Measurements from ENCODE around the gene FERMT3. TPM values are rescaled to one million over a fixed set of nuclear protein-coding genes. Genes with fewer than 3 reads are reported as not detected.
A peak's percentile ranks its signal among the peaks of the same experiment; 100 is the strongest.

FERMT3 gene
- total and polyA plus RNA-seq, 2 of the 13 experiments (the other 11 are each of a cell fraction or from before 2014, with no cell fraction given): 0.29 TPM; not detected in 1

- H3K27me3 ChIP-seq (ENCODE audit: control insufficient read depth in 1 of 2, insufficient read depth in 2 of 2, low read length in 2 of 2): no peaks in the 10 kb centered on the region
- H3K79me2 ChIP-seq (ENCODE audit: insufficient read depth, low read length): peaks cover 3% of the 10 kb centered on the region
- no peak overlapping the region for H3K27ac ChIP-seq (ENCODE audit: extremely low read length, insufficient read depth, low read length)
- no peaks in the 10 kb centered on the region for H3K9me3 ChIP-seq (ENCODE audit: low read length)
- H4K20me1 ChIP-seq (ENCODE audit: insufficient read depth, low read length): no peaks in the 10 kb centered on the region
- intact Hi-C loops (cut with micrococcal nuclease; ENCODE audit: unreplicated experiment) (no loop called here), in situ Hi-C loops (cut with HindIII; ENCODE audit: extremely low pct_ligation_motif_present, low pct_unique_long_range_greater_than_20kb) (no loop called here)
- peaks cover 68% of the 10 kb centered on the region for H3K4me1 ChIP-seq (ENCODE audit: insufficient read depth, low read length)
- H3K4me3 ChIP-seq (replicated peaks in 1 of 3; ENCODE audit: insufficient read depth in 1 of 3, low read depth in 2 of 3, low read length in 3 of 3): peak overlapping the region in 1 of 3 experiments; percentile 50; a peak in 1 of 6 replicates
- H2AFZ ChIP-seq (ENCODE audit: low read length): no peak overlapping the region
- no peak for FAIRE-seq
- no peak for ATAC-seq
- no peaks in the 10 kb centered on the region for H3K36me3 ChIP-seq (replicated peaks in 1 of 2; ENCODE audit: control insufficient read depth in 1 of 2, insufficient read depth in 2 of 2, low read length in 2 of 2)
- CTCF ChIA-PET (ENCODE audit: low intra/inter-chr PET ratio, low total read pairs): no interaction called here
- 96% methylated on average over 8 of the region's 8 CpGs for WGBS (ENCODE audit: low lambda C conversion rate)
- peak overlapping the region; percentile 70; the same call in 1 of the 2 replicates for H3K4me2 ChIP-seq (ENCODE audit: low read depth, low read length)
- TF ChIP-seq MBNL3 (CRISPR knock-in tag; conservative IDR thresholded peaks at IDR 0.05): no peak
- TF ChIP-seq ZNF558 (CRISPR knock-in tag; IDR thresholded peaks at IDR 0.05; ENCODE audit: borderline replicate concordance): no peak
- TF ChIP-seq SRY (CRISPR knock-in tag; IDR thresholded peaks at IDR 0.05): no peak
- no peak for TF ChIP-seq ONECUT2 (CRISPR knock-in tag; IDR thresholded peaks at IDR 0.05)
- TF ChIP-seq HNRNPK (IDR thresholded peaks at IDR 0.05; ENCODE audit: low read depth, low read length, poor library complexity, severe bottlenecking): no peak
- no peak for TF ChIP-seq CAMTA2 (CRISPR knock-in tag; IDR thresholded peaks at IDR 0.05; ENCODE audit: borderline replicate concordance)
- no peak for DNase-seq (ENCODE audit: low spot score)
- no TSS peak for BruUV-seq (replicated peaks)
- POLR2A ChIA-PET: interaction anchor here (0.5 to 1.8 kb wide), 3 partner anchors 8 to 210 kb away, joined by 3 to 6 read pairs (median 3); partner anchors contain the start of gene FKBP2
- H3K9ac ChIP-seq (ENCODE audit: insufficient read depth, low read depth, low read length): 0 out of 2 replicates have a peak overlapping the region, but pooled peaks have one; percentile 3
Measured at GRCh38 chr11:64232967-64233315, 26.4 kb downstream of the FERMT3 start.

- intact Hi-C loops (cut with micrococcal nuclease; ENCODE audit: unreplicated experiment): no loop called here
- Histone ChIP-seq H3K4me3 (replicated peaks in 1 of 3; ENCODE audit: insufficient read depth in 1 of 3, low read depth in 2 of 3, low read length in 3 of 3) (peak within 1 kb of the TSS; percentile 60 to 80 (median 76)), H3K79me2 (ENCODE audit: insufficient read depth, low read length) (peaks cover 3% of the 10 kb centered on the region), H3K27me3 (ENCODE audit: control insufficient read depth in 1 of 2, insufficient read depth in 2 of 2, low read length in 2 of 2) (no peaks in the 10 kb centered on the region), H3K27ac (ENCODE audit: extremely low read length, insufficient read depth, low read length) (peak within 1 kb of the TSS; percentile 43), H3K36me3 (replicated peaks in 1 of 2; ENCODE audit: control insufficient read depth in 1 of 2, insufficient read depth in 2 of 2, low read length in 2 of 2) (no peaks in the 10 kb centered on the region; a peak in 1 of 5 replicates), H4K20me1 (ENCODE audit: insufficient read depth, low read length) (no peaks in the 10 kb centered on the region), H3K4me2 (ENCODE audit: low read depth, low read length) (peak within 1 kb of the TSS; percentile 76), H2AFZ (ENCODE audit: low read length) (no peak within 1 kb of the TSS), H3K9me3 (ENCODE audit: low read length) (no peaks in the 10 kb centered on the region), H3K9ac (ENCODE audit: insufficient read depth, low read depth, low read length) (peak within 1 kb of the TSS; percentile 68), H3K4me1 (ENCODE audit: insufficient read depth, low read length) (peaks cover 74% of the 10 kb centered on the region)
- no peak for FAIRE-seq
- POLR2A ChIA-PET: interaction anchor here (1.6 to 1.8 kb wide), 2 partner anchors 8 to 12 kb away, joined by 6 to 7 read pairs; partner anchors contain the start of genes NUDT22 and TRPT1
- WGBS (ENCODE audit: low lambda C conversion rate): 12% methylated on average over 12 of the region's 62 CpGs
- peak; percentile 8; the same call in 2 of the 3 replicates for ATAC-seq
- no peak for DNase-seq (ENCODE audit: low spot score)
- BruUV-seq (replicated peaks): no TSS peak
- CTCF ChIA-PET (ENCODE audit: low intra/inter-chr PET ratio, low total read pairs): no interaction called here
- in situ Hi-C loops (cut with HindIII; ENCODE audit: extremely low pct_ligation_motif_present, low pct_unique_long_range_greater_than_20kb): no loop called here
- TF ChIP-seq, protein P1, sequence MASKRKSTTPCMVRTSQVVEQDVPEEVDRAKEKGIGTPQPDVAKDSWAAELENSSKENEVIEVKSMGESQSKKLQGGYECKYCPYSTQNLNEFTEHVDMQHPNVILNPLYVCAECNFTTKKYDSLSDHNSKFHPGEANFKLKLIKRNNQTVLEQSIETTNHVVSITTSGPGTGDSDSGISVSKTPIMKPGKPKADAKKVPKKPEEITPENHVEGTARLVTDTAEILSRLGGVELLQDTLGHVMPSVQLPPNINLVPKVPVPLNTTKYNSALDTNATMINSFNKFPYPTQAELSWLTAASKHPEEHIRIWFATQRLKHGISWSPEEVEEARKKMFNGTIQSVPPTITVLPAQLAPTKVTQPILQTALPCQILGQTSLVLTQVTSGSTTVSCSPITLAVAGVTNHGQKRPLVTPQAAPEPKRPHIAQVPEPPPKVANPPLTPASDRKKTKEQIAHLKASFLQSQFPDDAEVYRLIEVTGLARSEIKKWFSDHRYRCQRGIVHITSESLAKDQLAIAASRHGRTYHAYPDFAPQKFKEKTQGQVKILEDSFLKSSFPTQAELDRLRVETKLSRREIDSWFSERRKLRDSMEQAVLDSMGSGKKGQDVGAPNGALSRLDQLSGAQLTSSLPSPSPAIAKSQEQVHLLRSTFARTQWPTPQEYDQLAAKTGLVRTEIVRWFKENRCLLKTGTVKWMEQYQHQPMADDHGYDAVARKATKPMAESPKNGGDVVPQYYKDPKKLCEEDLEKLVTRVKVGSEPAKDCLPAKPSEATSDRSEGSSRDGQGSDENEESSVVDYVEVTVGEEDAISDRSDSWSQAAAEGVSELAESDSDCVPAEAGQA (IDR thresholded peaks at IDR 0.05; ENCODE audit: low read depth): no peak
- TF ChIP-seq, protein P1 (CRISPR knock-in tag; IDR thresholded peaks at IDR 0.05; ENCODE audit: borderline replicate concordance): no peak
- TF ChIP-seq ZFY (CRISPR knock-in tag; IDR thresholded peaks at IDR 0.05) (peak; percentile 9; the same call in 1 of the 2 replicates), MBD4 (IDR thresholded peaks at IDR 0.05; ENCODE audit: borderline replicate concordance, low read length) (no peak), ZNF30 (CRISPR knock-in tag; IDR thresholded peaks at IDR 0.05) (no peak), SAFB2 (CRISPR knock-in tag; IDR thresholded peaks at IDR 0.05; ENCODE audit: borderline replicate concordance, low read depth) (no peak)
Measured at GRCh38 chr11:64233913-64234586, 27.5 kb downstream of the FERMT3 start, which contains the start of gene VEGFB. VEGFB (plus strand) TSS chr11:64234584; CDS start chr11:64234834, 250 bp downstream.
